B cell (primary cell): ENCODE data around the gene SALL4. TPM values are rescaled to one million over a fixed set of nuclear protein-coding genes. Genes with fewer than 3 reads are reported as not detected.

ENCODE experiments used
- ATAC-seq: fragments of 200-7000 bp; cut with Tn5 transposase; one replicate; pipeline ENCODE4 v1.10.0; 2021; ENCODE audit warnings: low read depth, mild to moderate bottlenecking, moderate number of reproducible peaks, moderate library complexity
- CTCF ChIA-PET: fragments of 350-600 bp; sonication (Branson Sonifier 250); formaldehyde crosslinking; loops from one replicate; lab custom pipeline; 2021; ENCODE audit warnings: antibody characterized with exemption, inconsistent platforms; lab: Charles Lee
- POLR2A ChIA-PET: fragments of 350-600 bp; sonication (Branson Sonifier 250); formaldehyde crosslinking; loops from one replicate; lab custom pipeline; 2021; ENCODE audit warnings: antibody characterized with exemption; lab: Charles Lee
- DNase-seq: peaks from one replicate; pipeline ENCODE4 v3.0.0; 2013
- H2AFZ ChIP-seq: 2 replicates; pipeline ENCODE4 v1.6.1; 2012; ENCODE audit warnings: mild to moderate bottlenecking, low read depth, low read length; ENCODE audit not compliant: insufficient read depth, poor library complexity, severe bottlenecking
- H3K27ac ChIP-seq, 2 donors: 1 replicate in 1 of 2; 2 replicates in 1 of 2; pipeline ENCODE4 v1.5.1; 2012 to 2013; ENCODE audit warnings: low read length in 2 of 2, mild to moderate bottlenecking in 2 of 2, moderate library complexity in 1 of 2
- H3K27me3 ChIP-seq, 4 experiments: fragments of 200-600 bp in 1 of 4; sonication (generic) in 1 of 4; replicated peaks in 1 of 4; 1 replicate in 2 of 4; 2 replicates in 2 of 4; pipeline versions ENCODE4 v1.6.1 to v1.7.0; 2013 to 2016; ENCODE audit warnings: low read length in 3 of 4, mild to moderate bottlenecking in 2 of 4, mixed read lengths in 1 of 4, moderate library complexity in 1 of 4; ENCODE audit not compliant: insufficient read depth in 4 of 4, control insufficient read depth in 3 of 4; ENCODE audit errors: control extremely low read depth in 1 of 4
- H3K36me3 ChIP-seq, 2 experiments: replicated peaks in 1 of 2; 1 replicate in 1 of 2; 2 replicates in 1 of 2; pipeline versions ENCODE4 v1.6.1 to v1.7.1; 2013; ENCODE audit warnings: low read length in 1 of 2; ENCODE audit not compliant: insufficient read depth in 2 of 2, control insufficient read depth in 1 of 2; ENCODE audit errors: control extremely low read depth in 1 of 2, extremely low read depth in 1 of 2
- H3K4me1 ChIP-seq, 2 donors: fragments of 200-600 bp in 1 of 2; sonication (generic) in 1 of 2; 1 replicate in 1 of 2; 2 replicates in 1 of 2; pipeline versions ENCODE4 v1.5.1 to v1.6.1; 2013 to 2017; ENCODE audit warnings: low read length in 2 of 2; ENCODE audit not compliant: control insufficient read depth in 2 of 2, insufficient read depth in 2 of 2
- H3K4me2 ChIP-seq: replicated peaks from 2 replicates; pipeline ENCODE3; 2012; ENCODE audit warnings: mild to moderate bottlenecking, low read depth, low read length; ENCODE audit not compliant: poor library complexity, severe bottlenecking
- H3K4me3 ChIP-seq, 5 experiments: fragments of 200-600 bp in 1 of 5; sonication (generic) in 1 of 5; 1 replicate in 3 of 5; 2 replicates in 2 of 5; pipeline versions ENCODE4 v1.5.1 to v1.7.0; 2011 to 2016; ENCODE audit warnings: low read length in 4 of 5, mild to moderate bottlenecking in 4 of 5, low read depth in 2 of 5, control low read depth in 1 of 5, moderate library complexity in 1 of 5; ENCODE audit not compliant: insufficient read depth in 1 of 5; ENCODE audit errors: control extremely low read depth in 1 of 5, extremely low read depth in 1 of 5
- H3K79me2 ChIP-seq: fragments of 200-600 bp; sonication (generic); one replicate; pipeline ENCODE4 v1.6.0; 2016; ENCODE audit warnings: low read length; ENCODE audit not compliant: control insufficient read depth, insufficient read depth
- H3K9ac ChIP-seq: fragments of 200-600 bp; sonication (generic); 2 replicates; pipeline ENCODE4 v1.6.1; 2017; ENCODE audit warnings: mild to moderate bottlenecking, low read length, moderate library complexity
- H3K9me3 ChIP-seq, 3 donors: one replicate each; pipeline versions ENCODE4 v1.6.1 to v1.7.1; 2013; ENCODE audit warnings: low read length in 2 of 3; ENCODE audit not compliant: control insufficient read depth in 2 of 3, insufficient read depth in 1 of 3; ENCODE audit errors: control extremely low read depth in 1 of 3
- H4K20me1 ChIP-seq: 2 replicates; pipeline ENCODE4 v1.6.0; 2012; ENCODE audit warnings: mild to moderate bottlenecking, low read length; ENCODE audit not compliant: insufficient read depth, control insufficient read depth, poor library complexity, severe bottlenecking
- H3K27ac Mint-ChIP-seq: one replicate; pipeline ENCODE4 v1.8.0; 2021; ENCODE audit warnings: mixed read lengths
- H3K27me3 Mint-ChIP-seq: one replicate; pipeline ENCODE4 v1.8.0; 2021; ENCODE audit warnings: mixed read lengths
- H3K4me1 Mint-ChIP-seq: one replicate; pipeline ENCODE4 v1.8.0; 2021; ENCODE audit warnings: mixed read lengths
- H3K4me3 Mint-ChIP-seq: one replicate; pipeline ENCODE4 v1.8.0; 2021; ENCODE audit warnings: mixed read lengths
- H3K9me3 Mint-ChIP-seq: one replicate; pipeline ENCODE4 v1.8.0; 2022; ENCODE audit warnings: mixed read lengths; ENCODE audit not compliant: insufficient read depth
- CTCF ChIP-seq: fragments of 200-600 bp; IDR thresholded peaks from one replicate; pipeline ENCODE4 v1.8.0; 2022; ENCODE audit warnings: antibody characterized with exemption, mild to moderate bottlenecking
- EZH2 ChIP-seq: IDR thresholded peaks from 2 replicates; pipeline ENCODE4 v1.6.1; 2012; ENCODE audit warnings: borderline replicate concordance, low read depth, mild to moderate bottlenecking, moderate library complexity, low read length; ENCODE audit not compliant: insufficient read depth, poor library complexity, severe bottlenecking
- WGBS: methylation state at CpG from one replicate; pipeline ENCODE4 v1.1.5; 2013; ENCODE audit warnings: missing lambda C conversion rate; ENCODE audit not compliant: insufficient coverage; 5-methylcytosine and 5-hydroxymethylcytosine counted together
- intact Hi-C: fragments of 100-400 bp; cut with micrococcal nuclease; formaldehyde crosslinking; loops from one replicate; pipeline ENCODE4 v1.10.0; 2022
- polyA plus RNA-seq: library from polyadenylated mRNA; depleted of rRNA; stranded (reverse); fragments of >200 nt; gene quantifications from 2 replicates; pipeline ENCODE4 v1.2.3, GENCODE V29; 2012
- total RNA-seq, 2 donors: library from RNA; stranded (reverse); fragments of 120-200 nt in 1 of 2; gene quantifications; 1 replicate in 1 of 2; 2 replicates in 1 of 2; pipeline versions ENCODE4 v1.2.3 to v1.2.4, GENCODE V29; 2013 to 2022

The SALL4 gene
- total and polyA plus RNA-seq, 2 donors (not counting 1 experiment from before 2014, with no cell fraction given): 0.21 TPM; not detected in 1

- Histone ChIP-seq H3K79me2 (no peaks in the 10 kb centered on the region), H3K36me3 (no peaks in the 10 kb centered on the region), H3K27ac (no peak overlapping the region), H3K4me1 (no peaks in the 10 kb centered on the region), H3K9me3 (no peaks in the 10 kb centered on the region), H3K4me2 (no peak overlapping the region), H3K4me3 (no peak overlapping the region), H4K20me1 (no peaks in the 10 kb centered on the region), H3K9ac (no peak overlapping the region), H3K27me3 (no peaks in the 10 kb centered on the region), H2AFZ (no peak overlapping the region)
- ChIA-PET POLR2A (no interaction called here), CTCF (interaction anchor here (0.7 kb wide), 1 partner anchor 26 kb away, joined by 3 read pairs; no protein-coding TSS in a partner anchor)
- no peaks in the 10 kb centered on the region for H3K4me1 Mint-ChIP-seq
- no peak overlapping the region for H3K27ac Mint-ChIP-seq
- H3K27me3 Mint-ChIP-seq: peaks cover 12% of the 10 kb centered on the region
- H3K4me3 Mint-ChIP-seq: no peak overlapping the region
- TF ChIP-seq CTCF: no peak
- TF ChIP-seq EZH2: no peak
- H3K9me3 Mint-ChIP-seq: no peaks in the 10 kb centered on the region
- no peak for ATAC-seq
- DNase-seq: no peak
- WGBS: 85% methylated on average over 5 of the region's 5 CpGs
- intact Hi-C loops: no loop called here
Observed at GRCh38 chr20:51815383-51816076, 13.2 kb upstream of the SALL4 start.

- no peak overlapping the region for H3K9ac ChIP-seq
- no peaks in the 10 kb centered on the region for H3K4me1 ChIP-seq
- Mint-ChIP-seq H3K27ac (no peak overlapping the region), H3K27me3 (no peaks in the 10 kb centered on the region), H3K9me3 (no peaks in the 10 kb centered on the region), H3K4me1 (no peaks in the 10 kb centered on the region), H3K4me3 (no peak overlapping the region)
- no peaks in the 10 kb centered on the region for H3K79me2 ChIP-seq
- H2AFZ ChIP-seq: no peak overlapping the region
- no peaks in the 10 kb centered on the region for H3K36me3 ChIP-seq
- no peak overlapping the region for H3K4me2 ChIP-seq
- intact Hi-C loops: no loop called here
- H4K20me1 ChIP-seq: no peaks in the 10 kb centered on the region
- no peak for ATAC-seq
- H3K27me3 ChIP-seq: no peaks in the 10 kb centered on the region
- POLR2A ChIA-PET: no interaction called here
- WGBS: 87% methylated on average over 4 of the region's 4 CpGs
- TF ChIP-seq EZH2: no peak
- H3K9me3 ChIP-seq: no peaks in the 10 kb centered on the region
- no peak for DNase-seq
- H3K4me3 ChIP-seq: no peak overlapping the region
- H3K27ac ChIP-seq: no peak overlapping the region
- CTCF ChIA-PET: no interaction called here
Observed at GRCh38 chr20:51812861-51813260, 10.5 kb upstream of the SALL4 start.
